Natural killer cell treated with Interleukin-12 subunit alpha and Interleukin-12 subunit beta and Interleukin-15 and Interleukin-18, amount 100 ng/mL, for 72 hours (primary cell): ENCODE results near the gene KCNQ4. TPM values are rescaled to one million over a fixed set of nuclear protein-coding genes. Genes with fewer than 3 reads are reported as not detected.

Experiments
- ATAC-seq, 2 donors: fragments of 150-1000 bp; cut with Tn5 transposase in 1 of 2; sonication (Bioruptor Pico), chemical (Tn5 transposase) in 1 of 2; 2 replicates each; pipeline ENCODE4 v1.10.0; 2021
- DNase-seq: peaks from one replicate; pipeline ENCODE4 v3.0.0; 2022; ENCODE audit warnings: low spot score
- H3K27ac Mint-ChIP-seq, 2 donors: 1 replicate in 1 of 2; 2 replicates in 1 of 2; pipeline ENCODE4 v1.8.0; 2022; ENCODE audit warnings: mixed read lengths in 2 of 2, mild to moderate bottlenecking in 1 of 2, moderate library complexity in 1 of 2
- H3K27me3 Mint-ChIP-seq, 2 donors: 1 replicate in 1 of 2; 2 replicates in 1 of 2; pipeline ENCODE4 v1.8.0; 2022; ENCODE audit warnings: mixed read lengths in 2 of 2
- H3K36me3 Mint-ChIP-seq: one replicate; pipeline ENCODE4 v1.8.0; 2022; ENCODE audit warnings: mixed read lengths
- H3K4me1 Mint-ChIP-seq, 2 donors: 1 replicate in 1 of 2; 2 replicates in 1 of 2; pipeline ENCODE4 v1.8.0; 2022; ENCODE audit warnings: low read depth in 2 of 2, mixed read lengths in 2 of 2, mild to moderate bottlenecking in 1 of 2
- H3K4me3 Mint-ChIP-seq: one replicate; pipeline ENCODE4 v1.8.0; 2022; ENCODE audit warnings: mixed read lengths
- H3K9me3 Mint-ChIP-seq: 2 replicates; pipeline ENCODE4 v1.8.0; 2022; ENCODE audit warnings: mixed read lengths
- total RNA-seq, 2 donors: library from RNA; stranded (reverse); gene quantifications; one replicate each; pipeline ENCODE4 v1.2.3, GENCODE V29; 2022

The KCNQ4 gene
- total RNA-seq, 2 donors from 2014 or later = 0.24 to 0.56 TPM

DNA sequence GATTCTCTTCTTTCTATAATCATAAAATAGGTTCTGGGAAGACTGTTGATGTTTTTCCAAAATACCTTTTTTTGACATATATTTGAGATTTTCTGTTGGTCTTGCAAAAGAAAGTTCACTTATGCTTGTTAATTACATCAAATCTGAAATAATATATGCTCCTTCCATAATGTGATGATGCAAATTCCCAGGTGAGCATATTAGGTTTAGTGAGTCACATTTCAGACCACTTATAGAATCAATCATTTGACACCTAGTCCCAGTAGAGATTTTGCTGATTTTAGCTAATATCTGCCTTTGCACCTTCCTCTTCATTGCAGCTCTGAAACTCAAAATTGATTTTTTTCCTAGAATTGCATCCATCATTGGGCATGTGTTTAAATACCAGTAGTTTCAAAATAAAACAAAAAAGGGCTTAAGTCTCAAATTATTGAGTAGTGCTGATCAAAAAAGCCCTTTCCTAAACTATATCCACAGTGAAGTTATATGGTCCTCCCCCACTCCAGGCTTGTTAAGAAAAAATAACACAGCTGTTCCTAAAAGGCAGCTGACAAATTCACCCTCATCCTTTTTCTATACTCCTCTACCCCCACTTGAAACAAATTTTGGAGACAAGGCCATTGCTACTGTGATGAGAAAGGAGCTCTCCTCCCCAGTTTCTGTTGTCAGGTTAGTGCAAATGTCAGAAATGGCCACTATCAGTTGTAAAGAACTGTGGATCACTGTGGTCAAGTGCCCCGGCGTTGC is 37.1 kb upstream of the KCNQ4 start:
- peaks cover 19 to 25% of the 10 kb centered on the region in 2 donors for H3K4me1 Mint-ChIP-seq
- H3K27ac Mint-ChIP-seq = peak overlapping the region in 1 of 2 donors; percentile 47
- peaks cover 20% of the 10 kb centered on the region for H3K36me3 Mint-ChIP-seq
- H3K4me3 Mint-ChIP-seq = no peak overlapping the region
- H3K27me3 Mint-ChIP-seq = no peaks in the 10 kb centered on the region
- no peaks in the 10 kb centered on the region for H3K9me3 Mint-ChIP-seq
- no peak for DNase-seq
- no peak for ATAC-seq

DNA sequence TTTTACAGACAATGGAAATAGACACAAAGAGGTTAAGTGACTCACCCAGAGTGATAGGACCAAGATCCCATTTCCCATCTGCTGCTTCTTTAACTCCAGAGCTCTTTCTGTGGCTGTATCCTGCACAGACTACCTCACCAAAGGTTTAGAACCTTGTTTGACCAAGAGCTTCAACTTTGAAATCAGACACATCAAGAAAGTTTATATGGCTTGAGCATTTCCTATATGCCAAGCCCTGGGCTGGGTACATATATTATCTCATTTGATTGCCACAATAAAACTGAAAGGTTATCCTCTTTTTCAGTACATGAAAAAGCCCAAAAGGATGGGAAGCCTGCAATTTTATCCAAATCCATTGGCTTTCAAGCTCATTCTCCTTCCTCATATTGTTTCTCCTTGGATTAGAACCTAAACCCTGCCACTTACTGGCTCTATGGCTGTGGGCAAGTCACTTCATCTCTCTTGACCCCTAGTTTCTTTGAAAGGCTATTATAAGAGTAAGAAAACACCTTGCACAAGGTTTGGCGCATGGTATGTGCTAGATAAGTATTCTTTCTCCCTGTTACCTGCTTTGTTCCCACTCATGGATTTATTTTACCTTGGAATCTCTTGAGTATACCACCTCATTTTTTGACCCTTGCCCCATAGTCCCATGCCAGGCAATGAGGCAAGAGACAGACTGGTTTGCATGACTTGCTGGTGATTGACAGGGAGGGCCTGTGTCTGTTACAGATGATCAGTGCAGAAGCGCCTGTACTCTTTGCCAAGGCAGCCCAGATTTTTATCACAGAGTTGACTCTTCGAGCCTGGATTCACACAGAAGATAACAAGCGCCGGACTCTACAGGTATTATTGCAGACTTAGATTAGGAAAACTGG is 34.5 kb upstream of the KCNQ4 start:
- Mint-ChIP-seq H3K4me1 (peaks cover 15 to 28% of the 10 kb centered on the region in 2 donors), H3K9me3 (no peaks in the 10 kb centered on the region), H3K27me3 (no peaks in the 10 kb centered on the region), H3K27ac (no peak overlapping the region), H3K4me3 (no peak overlapping the region), H3K36me3 (peaks cover 25% of the 10 kb centered on the region)
- DNase-seq = no peak
- no peak for ATAC-seq

DNA sequence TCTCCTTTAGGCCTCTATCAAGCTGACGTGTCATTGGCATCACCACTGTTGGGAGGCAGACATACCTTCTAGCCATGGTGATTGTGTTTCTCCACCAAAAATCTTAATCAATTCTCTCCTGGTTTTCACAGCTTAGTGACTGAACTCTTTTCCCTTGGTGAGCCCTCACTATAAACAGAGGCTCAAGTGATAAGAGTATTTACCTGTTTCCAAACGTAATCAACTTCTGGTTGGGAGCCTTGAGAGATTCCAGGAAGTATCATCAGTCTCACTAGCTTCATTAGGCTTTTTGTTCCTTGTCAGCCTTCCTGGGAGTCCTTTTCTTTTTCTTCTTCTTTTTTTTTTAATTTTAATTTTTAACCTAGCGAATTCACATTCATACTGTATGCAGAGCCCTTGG is 33.8 kb upstream of the KCNQ4 start:
- ATAC-seq (no peak), DNase-seq (no peak)
- Mint-ChIP-seq H3K27ac (no peak overlapping the region), H3K4me3 (no peak overlapping the region), H3K4me1 (peaks cover 15 to 28% of the 10 kb centered on the region in 2 donors), H3K27me3 (no peaks in the 10 kb centered on the region), H3K36me3 (peaks cover 31% of the 10 kb centered on the region), H3K9me3 (no peaks in the 10 kb centered on the region)

DNA sequence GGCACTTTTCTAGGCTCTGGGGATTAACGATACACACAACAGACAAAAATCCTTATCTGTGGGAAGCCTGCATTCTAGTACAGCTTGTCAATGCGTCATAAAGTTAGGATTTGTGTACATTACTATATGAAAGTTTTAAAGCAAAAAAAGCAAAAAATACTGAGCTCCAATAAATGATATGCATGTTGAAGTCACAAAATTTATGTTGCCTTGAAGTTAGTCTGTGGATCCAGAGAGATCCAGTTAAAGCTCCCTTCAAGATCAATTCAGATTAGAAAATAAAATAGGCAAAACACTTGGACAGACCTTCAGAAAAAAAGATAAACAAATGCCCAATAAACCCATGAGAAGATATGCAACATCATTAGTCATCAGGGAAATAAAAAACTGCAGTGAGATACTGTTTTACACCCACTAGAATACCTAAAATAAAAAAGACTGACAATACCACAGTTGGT is 33.1 kb upstream of the KCNQ4 start:
- peaks cover 32% of the 10 kb centered on the region for H3K36me3 Mint-ChIP-seq
- H3K27me3 Mint-ChIP-seq = no peaks in the 10 kb centered on the region
- no peak for DNase-seq
- H3K4me3 Mint-ChIP-seq = no peak overlapping the region
- H3K4me1 Mint-ChIP-seq = peaks cover 15 to 26% of the 10 kb centered on the region in 2 donors
- H3K27ac Mint-ChIP-seq = peak overlapping the region in 1 of 2 donors; percentile 40
- ATAC-seq = no peak
- no peaks in the 10 kb centered on the region for H3K9me3 Mint-ChIP-seq

DNA sequence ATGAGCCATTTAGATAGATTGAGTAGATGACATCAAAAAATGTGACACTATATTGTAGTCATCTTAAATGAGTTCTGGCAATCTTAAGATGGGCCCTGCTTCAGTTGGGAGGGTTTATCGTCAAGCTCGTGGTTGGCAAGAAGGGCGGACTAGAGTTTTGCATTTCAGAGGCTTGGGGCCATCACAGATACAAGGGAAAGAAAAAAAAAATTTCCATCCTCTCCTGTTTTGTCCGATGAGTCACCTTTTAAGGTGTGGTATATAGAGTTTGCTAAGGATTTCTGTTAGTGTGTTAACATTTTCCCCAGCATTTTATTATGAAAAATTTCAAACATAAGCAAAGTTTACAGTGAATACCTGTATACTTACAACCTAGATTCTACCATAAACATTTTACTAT is 31.8 kb upstream of the KCNQ4 start:
- Mint-ChIP-seq H3K9me3 (no peaks in the 10 kb centered on the region), H3K27ac (no peak overlapping the region), H3K36me3 (peaks cover 32% of the 10 kb centered on the region), H3K4me3 (no peak overlapping the region), H3K4me1 (peaks cover 13 to 20% of the 10 kb centered on the region in 2 donors), H3K27me3 (no peaks in the 10 kb centered on the region)
- DNase-seq (no peak), ATAC-seq (no peak)

DNA sequence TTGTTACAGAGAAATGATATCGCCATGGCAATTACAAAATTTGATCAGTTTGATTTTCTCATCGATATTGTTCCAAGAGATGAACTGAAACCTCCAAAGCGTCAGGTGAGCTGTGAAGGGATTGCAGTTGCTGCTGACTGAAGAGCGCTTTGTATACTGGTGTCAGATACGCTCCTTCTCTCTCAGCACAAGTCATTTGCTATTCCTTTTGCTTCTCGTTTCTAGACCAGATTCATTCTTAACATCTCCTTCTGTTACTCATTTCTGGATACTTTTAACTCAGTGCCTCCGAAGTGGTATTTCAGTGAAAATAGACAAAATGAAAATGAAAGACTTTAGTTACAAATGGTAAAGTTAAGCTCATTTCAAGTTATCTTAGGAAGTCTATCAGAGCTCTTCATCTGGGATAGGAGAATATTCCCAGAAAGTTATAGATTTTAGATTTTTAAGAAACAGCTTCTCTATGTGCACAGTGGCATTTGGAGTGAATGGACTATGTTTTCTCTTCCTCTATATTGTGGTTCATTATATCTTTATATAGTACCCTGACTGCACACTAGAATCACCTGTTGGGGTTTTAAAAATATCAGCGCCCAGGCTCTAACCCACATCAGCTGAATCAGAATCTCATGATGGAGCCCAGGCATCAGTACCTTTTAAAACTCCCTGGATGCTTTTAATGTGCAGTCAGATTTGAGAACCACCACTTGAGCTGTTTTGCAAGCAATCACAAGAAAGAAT is 30.3 kb upstream of the KCNQ4 start:
- no peaks in the 10 kb centered on the region for H3K9me3 Mint-ChIP-seq
- ATAC-seq (peak in 1 of 2 donors; percentile 78), DNase-seq (no peak)
- H3K4me3 Mint-ChIP-seq = peak overlapping the region; percentile 74
- peaks cover 11 to 20% of the 10 kb centered on the region in 2 donors for H3K4me1 Mint-ChIP-seq
- peak overlapping the region; percentile 73 to 78 for H3K27ac Mint-ChIP-seq
- no peaks in the 10 kb centered on the region for H3K27me3 Mint-ChIP-seq
- peaks cover 32% of the 10 kb centered on the region for H3K36me3 Mint-ChIP-seq

DNA sequence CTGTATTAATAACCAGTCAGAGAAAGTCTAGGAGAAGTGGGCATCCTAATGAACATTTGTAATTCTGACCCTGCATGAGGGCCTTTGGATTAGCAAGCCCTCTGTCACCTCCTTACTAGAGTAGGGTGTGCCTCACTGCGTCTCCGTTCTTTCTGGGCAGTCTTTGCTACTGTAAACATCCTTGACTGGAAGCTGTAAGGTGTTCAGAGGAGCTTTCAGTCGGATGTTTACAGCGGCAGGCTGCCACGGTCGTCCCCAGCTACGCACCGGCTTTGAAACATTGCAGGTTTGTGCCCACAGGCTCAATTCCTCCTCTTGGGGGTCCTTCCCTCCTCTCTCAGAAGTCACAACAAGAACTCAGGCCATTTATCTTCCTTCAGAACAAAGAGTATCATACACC is 29.4 kb upstream of the KCNQ4 start:
- no peaks in the 10 kb centered on the region for H3K9me3 Mint-ChIP-seq
- peaks cover 33% of the 10 kb centered on the region for H3K36me3 Mint-ChIP-seq
- no peak for DNase-seq
- H3K4me3 Mint-ChIP-seq = no peak overlapping the region
- H3K27me3 Mint-ChIP-seq = no peaks in the 10 kb centered on the region
- no peak for ATAC-seq
- no peak overlapping the region for H3K27ac Mint-ChIP-seq
- peaks cover 11 to 20% of the 10 kb centered on the region in 2 donors for H3K4me1 Mint-ChIP-seq

DNA sequence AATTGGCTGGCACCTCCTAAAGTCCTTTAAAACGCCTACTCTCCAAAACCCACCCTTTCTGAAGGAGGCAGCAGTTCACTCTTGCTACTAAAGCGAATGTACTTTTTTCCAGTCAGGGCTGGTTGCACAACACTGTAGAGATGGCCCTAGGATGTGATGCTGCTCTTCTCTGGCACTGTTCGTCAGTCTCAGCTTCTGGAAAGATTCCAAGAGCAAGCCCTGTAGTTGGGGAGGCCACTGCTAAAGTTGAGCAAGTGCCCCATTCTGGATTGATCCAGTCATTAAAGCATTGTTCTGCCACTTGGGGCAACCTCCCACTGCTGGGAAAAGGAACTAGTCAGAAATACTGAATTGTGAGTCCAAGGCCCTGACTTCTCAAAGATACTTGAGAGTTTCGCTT is 28.5 kb upstream of the KCNQ4 start:
- Mint-ChIP-seq H3K4me1 (peaks cover 11 to 20% of the 10 kb centered on the region in 2 donors), H3K4me3 (no peak overlapping the region), H3K27ac (no peak overlapping the region), H3K9me3 (no peaks in the 10 kb centered on the region), H3K36me3 (peaks cover 35% of the 10 kb centered on the region), H3K27me3 (no peaks in the 10 kb centered on the region)
- ATAC-seq = no peak
- DNase-seq = no peak

DNA sequence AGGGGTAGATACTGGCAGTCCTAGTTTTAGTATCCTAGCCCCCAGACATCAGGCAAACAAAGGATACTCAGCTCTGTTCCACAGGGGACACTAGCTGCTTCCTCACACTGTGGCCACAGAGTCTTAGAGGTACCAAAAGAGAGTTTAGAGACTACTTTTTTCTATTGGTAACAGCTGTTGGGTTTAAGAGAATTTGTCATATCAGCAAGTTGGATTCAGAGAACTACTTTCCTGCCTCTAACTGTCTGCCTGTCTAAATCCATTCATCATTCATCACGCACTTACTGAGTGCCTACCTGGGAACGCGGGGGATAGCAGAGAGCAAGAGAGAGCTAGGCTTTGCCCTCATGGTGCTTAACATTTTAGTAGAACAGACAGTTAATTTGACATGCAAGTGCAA is 27.1 kb upstream of the KCNQ4 start:
- Mint-ChIP-seq H3K36me3 (peaks cover 25% of the 10 kb centered on the region), H3K27me3 (no peaks in the 10 kb centered on the region), H3K4me1 (peaks cover 6 to 12% of the 10 kb centered on the region in 2 donors), H3K4me3 (no peak overlapping the region), H3K27ac (no peak overlapping the region), H3K9me3 (no peaks in the 10 kb centered on the region)
- ATAC-seq = no peak
- DNase-seq = no peak

DNA sequence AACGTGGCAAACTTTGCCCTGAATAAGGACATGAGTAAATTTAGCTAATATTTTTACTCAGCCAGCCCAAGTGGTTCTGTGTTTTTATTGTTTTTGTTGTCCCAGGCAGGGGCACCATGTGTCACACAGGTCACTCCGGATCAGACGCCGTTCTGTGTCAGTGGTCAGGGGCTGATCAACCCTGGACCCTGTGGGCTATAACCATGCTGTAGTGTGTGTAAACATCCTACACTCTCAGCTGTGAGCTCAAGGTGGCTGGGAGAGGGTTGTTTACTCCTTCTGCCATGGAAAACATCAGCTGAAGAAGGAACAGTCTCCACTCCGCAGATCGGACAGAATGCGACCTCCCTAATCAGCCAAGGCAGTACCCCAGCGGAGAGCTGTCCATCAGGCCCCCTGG is 26.5 kb upstream of the KCNQ4 start:
- Mint-ChIP-seq H3K27me3 (no peaks in the 10 kb centered on the region), H3K4me1 (peaks cover 6 to 8% of the 10 kb centered on the region in 2 donors), H3K36me3 (peaks cover 25% of the 10 kb centered on the region), H3K27ac (no peak overlapping the region), H3K9me3 (no peaks in the 10 kb centered on the region), H3K4me3 (no peak overlapping the region)
- no peak for ATAC-seq
- DNase-seq = no peak

DNA sequence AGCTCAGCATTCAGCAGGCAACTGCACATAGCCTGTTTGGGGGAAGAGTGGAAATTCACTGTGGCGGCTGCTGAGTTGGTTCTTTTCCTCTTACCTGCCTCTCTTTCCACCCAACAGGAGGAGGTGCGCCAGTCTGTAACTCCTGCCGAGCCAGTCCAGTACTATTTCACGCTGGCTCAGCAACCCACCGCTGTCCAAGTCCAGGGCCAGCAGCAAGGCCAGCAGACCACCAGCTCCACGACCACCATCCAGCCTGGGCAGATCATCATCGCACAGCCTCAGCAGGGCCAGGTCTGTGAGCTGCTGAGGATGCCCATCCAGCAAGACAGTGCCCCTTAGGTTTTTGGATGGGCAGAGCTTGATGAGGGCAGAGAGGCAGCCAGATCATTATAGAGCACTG is 25.6 kb upstream of the KCNQ4 start:
- Mint-ChIP-seq H3K9me3 (no peaks in the 10 kb centered on the region), H3K27me3 (no peaks in the 10 kb centered on the region), H3K27ac (no peak overlapping the region), H3K4me1 (peaks cover 3% of the 10 kb centered on the region in 2 donors), H3K4me3 (no peak overlapping the region), H3K36me3 (peaks cover 22% of the 10 kb centered on the region)
- DNase-seq (no peak), ATAC-seq (no peak)

DNA sequence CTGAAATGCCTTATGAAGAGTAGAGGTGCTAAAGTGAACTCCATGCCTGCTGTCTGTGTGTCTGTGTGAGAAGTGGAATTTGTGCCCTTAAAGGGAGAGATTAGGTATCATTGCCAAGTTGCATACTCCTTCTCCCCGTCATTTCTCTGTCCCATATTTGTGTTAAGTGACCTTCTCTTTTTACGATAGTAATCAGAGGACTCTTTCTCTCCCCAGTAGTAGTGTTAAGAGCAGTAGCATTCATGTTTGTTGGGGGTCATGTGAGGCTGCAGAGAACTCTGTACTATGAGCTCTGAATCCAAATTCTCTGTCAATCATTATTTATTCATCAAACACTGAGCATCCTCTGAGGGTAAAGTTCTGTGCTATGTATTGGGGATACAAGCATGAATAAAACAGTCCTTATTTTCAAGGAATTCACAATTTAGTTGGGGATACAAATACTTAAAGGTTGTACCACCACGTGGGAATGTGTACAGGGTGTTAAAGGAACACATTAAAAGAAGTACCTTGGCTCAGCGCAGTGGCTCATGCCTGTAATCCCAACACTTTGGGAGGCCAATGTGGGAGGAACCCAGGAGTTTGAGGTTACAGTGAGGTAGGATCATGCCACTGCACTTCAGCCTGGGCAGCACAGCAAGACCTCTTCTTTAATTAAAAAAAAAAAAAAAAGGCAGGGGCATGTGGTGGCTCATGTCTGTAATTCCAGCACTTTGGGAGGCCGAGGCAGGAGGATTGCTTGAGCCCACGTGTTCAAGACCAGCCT is 24.8 kb upstream of the KCNQ4 start:
- H3K4me1 Mint-ChIP-seq = peaks cover 4% of the 10 kb centered on the region in 2 donors
- H3K27me3 Mint-ChIP-seq = no peaks in the 10 kb centered on the region
- H3K36me3 Mint-ChIP-seq = peaks cover 23% of the 10 kb centered on the region
- no peak overlapping the region for H3K27ac Mint-ChIP-seq
- no peaks in the 10 kb centered on the region for H3K9me3 Mint-ChIP-seq
- no peak for ATAC-seq
- DNase-seq = no peak
- no peak overlapping the region for H3K4me3 Mint-ChIP-seq

DNA sequence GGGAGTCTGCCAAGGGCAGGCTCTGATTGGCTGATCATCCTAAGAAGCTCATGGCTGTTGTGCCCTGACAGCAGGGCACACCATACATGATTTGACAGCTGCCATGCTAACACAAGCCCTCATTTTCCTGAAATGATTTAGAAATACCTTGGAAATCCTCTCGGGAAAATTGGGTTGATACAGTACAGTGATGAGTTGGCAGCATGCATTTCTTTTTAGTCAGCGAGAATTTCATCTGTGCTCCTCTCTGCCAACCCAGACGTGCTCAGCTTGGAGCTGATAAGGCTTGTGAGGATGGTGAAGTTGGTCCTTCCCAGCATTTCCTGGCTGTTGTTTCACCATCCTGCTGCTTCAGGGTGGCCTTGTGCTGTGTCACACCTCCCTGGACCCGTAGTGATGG is 22.6 kb upstream of the KCNQ4 start:
- peaks cover 24% of the 10 kb centered on the region for H3K36me3 Mint-ChIP-seq

More for the DNA sequence above, 22.6 kb upstream of the KCNQ4 start:
- no peak for ATAC-seq
- H3K27ac Mint-ChIP-seq = no peak overlapping the region
- no peaks in the 10 kb centered on the region for H3K9me3 Mint-ChIP-seq
- no peaks in the 10 kb centered on the region for H3K27me3 Mint-ChIP-seq
- no peak overlapping the region for H3K4me3 Mint-ChIP-seq
- peaks cover 11 to 17% of the 10 kb centered on the region in 2 donors for H3K4me1 Mint-ChIP-seq
- DNase-seq = no peak
